IPS-NIHi11 (cell line): Measurements from ENCODE around the gene FANCM.
"Not testable (repeated sequence)": the region's sequence is repeated elsewhere in the genome, so short reads cannot be mapped to it uniquely, and the experiment has no call there.

ENCODE experiments used
- DNase-seq: peaks from one replicate; pipeline ENCODE4 v3.0.0; 2012; ENCODE audit warnings: mixed read lengths, low spot score

The FANCM gene

GRCh38 chr14:45135659-45136395 is at the start of gene FANCM:
TSS of gene FANCM (plus strand) at chr14:45135930. CDS start at chr14:45136032, 102 bp downstream.
- DNase-seq = peak; percentile 87

GRCh38 chr14:45089813-45090212 is 45.9 kb upstream of the FANCM start:
- DNase-seq = no peak

- no peak for DNase-seq
These were observed 44.0 kb upstream of the FANCM start for GRCh38 chr14:45091710-45092109.

GRCh38 chr14:45094275-45094674 is 41.5 kb upstream of the FANCM start:
- no peak for DNase-seq

GRCh38 chr14:45095143-45095542 is 40.6 kb upstream of the FANCM start:
- DNase-seq = no peak

- DNase-seq = no peak
These were observed 39.5 kb upstream of the FANCM start for GRCh38 chr14:45096218-45096617.

- DNase-seq = no peak
These were observed 31.9 kb upstream of the FANCM start for GRCh38 chr14:45103806-45104205.

- no peak for DNase-seq
These were observed 31.2 kb upstream of the FANCM start for GRCh38 chr14:45104561-45104960.

GRCh38 chr14:45112896-45113781 is 22.6 kb upstream of the FANCM start:
- DNase-seq = no peak

GRCh38 chr14:45114327-45114726 is 21.4 kb upstream of the FANCM start:
- DNase-seq = no peak

- no peak for DNase-seq
These were observed 17.1 kb upstream of the FANCM start for GRCh38 chr14:45118594-45118993.

GRCh38 chr14:45120096-45120495 is 15.6 kb upstream of the FANCM start:
- no peak for DNase-seq

GRCh38 chr14:45123271-45123670 is 12.5 kb upstream of the FANCM start:
- DNase-seq = no peak

- no peak for DNase-seq
These were observed 10.0 kb upstream of the FANCM start for GRCh38 chr14:45125754-45126153.

GRCh38 chr14:45128963-45129629 is 6.6 kb upstream of the FANCM start:
- DNase-seq = no peak

GRCh38 chr14:45133683-45134050 is 2.1 kb upstream of the FANCM start:
- no peak for DNase-seq

- peak; percentile 98 for DNase-seq
These were observed 1.4 kb upstream of the FANCM start, which contains the start of gene FKBP3 for GRCh38 chr14:45134051-45134958. TSS of gene FKBP3 (minus strand) at chr14:45134481. CDS start at chr14:45134456, 25 bp downstream.

GRCh38 chr14:45135156-45135555 is 574 bp upstream of the FANCM start:
- no peak for DNase-seq

GRCh38 chr14:45136399-45136798 is 669 bp downstream of the FANCM start:
- DNase-seq = no peak

- DNase-seq = no peak
These were observed 5.0 kb downstream of the FANCM start for GRCh38 chr14:45140661-45141187.

- not testable (repeated sequence) for DNase-seq
These were observed 6.4 kb downstream of the FANCM start for GRCh38 chr14:45142083-45142482.
